KOPT-K1 (cell line): ENCODE results near the gene CEMP1.

Source experiments
- H3K27ac ChIP-seq: fragments of 200-600 bp; sonication (generic); 2 replicates; pipeline ENCODE4 v1.5.1; 2016; ENCODE audit warnings: antibody characterized with exemption, mild to moderate bottlenecking, low read depth, low read length; ENCODE audit not compliant: poor library complexity, severe bottlenecking
- H3K36me3 ChIP-seq: fragments of 200-600 bp; sonication (generic); 2 replicates; pipeline ENCODE4 v1.5.1; 2017; ENCODE audit warnings: antibody characterized with exemption, mild to moderate bottlenecking, low read length, moderate library complexity; ENCODE audit not compliant: insufficient read depth
- H3K9me3 ChIP-seq: fragments of 200-600 bp; sonication (generic); 2 replicates; pipeline ENCODE4 v1.5.1; 2017; ENCODE audit warnings: antibody characterized with exemption, low read length, mild to moderate bottlenecking; ENCODE audit not compliant: insufficient read depth, poor library complexity, severe bottlenecking

CEMP1 gene

GRCh38 chr16:2516391-2517240, 14.6 kb downstream of the CEMP1 start:
- peaks cover 16% of the 10 kb centered on the region for H3K36me3 ChIP-seq
- H3K9me3 ChIP-seq, result no peaks in the 10 kb centered on the region
- H3K27ac ChIP-seq, result no peak overlapping the region

- peak overlapping the region; percentile 98 for H3K27ac ChIP-seq
These were observed 15.9 kb downstream of the CEMP1 start for GRCh38 chr16:2515180-2515851.

DNA sequence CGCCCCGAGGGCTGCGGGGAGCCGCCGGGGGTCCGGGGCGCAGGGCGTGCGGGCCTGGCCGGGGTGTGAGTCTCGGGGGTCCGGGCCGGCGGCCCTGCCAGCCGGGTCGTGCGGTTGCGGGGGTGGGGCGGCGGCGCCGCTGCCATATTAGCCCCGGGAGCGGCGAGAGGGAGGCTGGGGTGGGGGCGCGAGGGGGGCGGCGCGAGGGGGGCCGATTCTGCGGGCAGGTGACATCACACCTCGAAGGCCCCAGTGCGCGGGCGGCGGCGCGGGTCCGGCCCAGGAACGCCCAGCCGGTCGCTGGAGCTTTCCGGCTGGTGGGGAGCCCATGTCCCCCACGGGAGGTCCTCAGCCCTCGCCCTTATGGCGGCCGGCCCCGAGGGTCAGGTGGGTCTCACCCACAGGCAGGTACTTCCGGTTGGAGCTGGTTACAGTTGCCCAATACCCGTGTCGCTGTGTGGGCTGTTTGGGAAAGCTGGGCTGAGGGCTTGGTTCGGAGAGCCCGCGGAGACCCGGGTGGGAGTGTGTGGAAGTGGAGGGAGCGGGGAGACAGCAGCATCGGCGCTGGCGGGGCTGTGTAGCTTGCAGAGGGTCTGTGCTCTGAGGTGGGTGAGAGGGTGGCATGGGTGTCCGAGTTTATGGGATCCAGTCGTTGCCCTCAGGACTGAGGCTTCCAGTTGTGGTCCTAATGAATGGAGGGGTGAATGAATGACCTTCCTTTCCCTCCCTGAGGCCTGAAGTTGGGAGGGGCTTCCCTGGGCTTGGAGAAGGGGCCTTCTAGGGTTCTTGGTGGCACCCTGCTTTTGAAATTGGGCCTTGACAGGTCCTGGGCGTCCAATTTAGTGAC, 16.7 kb downstream of the CEMP1 start:
- Histone ChIP-seq H3K9me3 (no peaks in the 10 kb centered on the region), H3K27ac (peak overlapping the region; percentile 98), H3K36me3 (peaks cover 16% of the 10 kb centered on the region)

More at GRCh38 chr16:2515180-2515851, 15.9 kb downstream of the CEMP1 start:
- Histone ChIP-seq H3K36me3 (peaks cover 16% of the 10 kb centered on the region), H3K9me3 (no peaks in the 10 kb centered on the region)

DNA sequence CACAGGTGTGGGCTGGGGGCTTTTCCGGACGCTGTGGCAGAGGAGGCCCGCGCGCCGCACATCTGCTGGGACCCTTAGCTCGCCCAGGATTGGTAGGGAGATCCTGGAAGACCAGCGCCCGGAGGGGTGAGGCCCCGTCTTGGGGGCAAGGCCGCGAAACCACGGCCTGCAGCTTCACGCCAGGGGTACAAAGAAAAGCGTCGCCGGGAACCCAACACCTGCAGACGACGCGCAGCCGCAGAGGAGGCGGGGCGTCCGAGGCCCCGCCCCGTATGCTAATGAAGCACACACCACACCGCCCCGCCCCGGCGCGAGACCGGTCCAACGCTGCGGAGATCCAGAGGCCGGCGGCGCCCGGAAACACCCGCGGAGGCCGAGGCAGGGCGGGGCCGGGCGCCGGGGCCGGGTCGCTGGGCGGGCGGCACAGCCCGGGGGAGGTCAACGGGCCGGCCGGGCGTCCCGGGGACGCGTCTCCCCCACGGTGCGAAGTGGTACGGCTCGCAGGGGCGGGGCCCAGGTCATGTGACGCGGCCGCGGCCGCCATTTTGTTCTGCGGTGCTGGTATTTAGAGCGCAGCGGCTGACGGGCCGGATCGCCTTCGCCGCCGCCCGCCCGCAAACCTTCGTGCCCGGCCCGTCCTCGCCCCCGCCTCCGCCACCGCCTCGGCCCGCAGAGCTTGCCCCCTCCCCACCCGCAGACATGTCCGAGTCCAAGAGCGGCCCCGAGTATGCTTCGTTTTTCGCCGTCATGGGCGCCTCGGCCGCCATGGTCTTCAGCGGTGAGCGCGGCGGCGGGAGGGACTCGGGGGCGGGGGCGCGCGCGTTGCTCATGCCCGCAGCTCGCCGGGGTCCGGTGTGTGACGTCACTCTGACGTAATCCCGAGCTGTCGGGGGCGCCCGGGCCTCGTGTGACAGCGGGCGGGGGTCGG, 17.5 kb downstream of the CEMP1 start, which contains the start of gene ATP6V0C:
ATP6V0C (plus strand) TSS at position 548 of the 928 bp plus-strand sequence; CDS start at position 700, 152 bp downstream.
- H3K36me3 ChIP-seq, result peaks cover 16% of the 10 kb centered on the region
- no peaks in the 10 kb centered on the region for H3K9me3 ChIP-seq
- H3K27ac ChIP-seq, result peak within 1 kb of the TSS; percentile 98

DNA sequence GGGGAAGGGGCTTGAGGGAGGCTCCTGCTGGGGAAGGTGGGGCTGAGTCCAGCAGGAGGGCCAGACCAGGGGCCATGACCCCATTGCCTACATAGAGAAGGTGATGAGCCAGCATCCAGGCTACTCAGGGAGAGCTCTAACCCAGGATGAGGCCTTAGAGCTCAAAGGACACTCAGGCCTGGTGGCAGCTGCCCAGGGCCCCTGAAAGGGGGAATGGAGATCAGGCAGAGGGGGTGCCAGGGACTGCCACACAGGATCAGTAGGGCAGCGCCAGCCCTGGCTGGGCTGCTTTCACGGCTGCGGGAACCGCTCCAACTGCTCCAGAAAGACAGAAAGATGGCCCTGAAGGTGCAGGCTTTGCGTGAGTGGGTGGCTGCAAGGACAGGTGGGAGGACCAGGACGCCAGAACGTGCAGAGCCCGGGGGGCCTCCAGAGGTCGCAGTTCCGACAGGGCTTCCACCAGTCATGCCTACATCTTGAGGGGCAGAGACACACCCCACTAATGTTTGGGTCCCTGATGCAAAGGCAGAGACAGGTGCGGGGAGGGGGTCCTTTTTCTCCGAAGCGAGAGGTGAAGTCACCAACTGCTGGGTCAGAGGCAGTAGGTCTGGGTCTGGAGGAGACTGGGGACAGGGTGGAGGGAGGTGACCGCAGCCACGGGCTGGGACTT, 18.3 kb downstream of the CEMP1 start:
- H3K9me3 ChIP-seq, result no peaks in the 10 kb centered on the region
- peak overlapping the region; percentile 98 for H3K27ac ChIP-seq
- H3K36me3 ChIP-seq, result peaks cover 16% of the 10 kb centered on the region

DNA sequence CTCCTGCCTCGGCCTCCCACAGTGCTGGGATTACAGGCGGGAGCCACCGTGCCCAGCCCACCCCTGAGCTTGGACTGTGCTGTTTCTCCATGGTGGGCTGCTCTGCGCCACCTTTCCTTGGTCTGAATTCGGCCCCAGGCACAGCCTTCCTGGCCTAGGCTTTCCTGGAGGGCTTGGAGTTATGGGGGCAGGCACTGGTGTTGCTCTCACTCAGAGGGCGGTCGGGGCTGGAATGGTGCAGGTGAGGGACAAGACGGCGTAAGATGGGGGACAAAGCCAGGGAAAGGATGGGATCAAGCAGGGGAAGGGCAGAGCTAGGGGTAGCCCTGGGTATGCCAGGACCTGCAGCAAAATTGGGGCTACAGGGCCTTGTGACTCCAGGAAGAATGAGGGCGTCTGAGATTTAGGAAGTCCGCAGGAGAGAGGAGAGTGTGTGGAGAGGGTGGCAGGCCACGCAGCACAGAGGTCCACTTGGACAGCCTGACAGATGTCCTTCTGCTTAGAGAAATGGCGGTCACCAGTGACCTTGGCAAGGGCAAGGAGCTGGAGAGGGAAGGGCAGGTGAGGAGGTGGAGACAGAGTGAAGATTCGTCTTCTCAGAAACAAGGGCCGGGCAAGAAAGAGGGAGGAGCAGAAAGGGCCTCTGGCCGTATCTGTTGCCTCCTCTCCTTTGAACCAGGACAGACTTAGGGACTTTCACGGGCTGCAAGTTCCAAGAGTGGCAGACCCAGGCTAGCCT, 19.0 kb downstream of the CEMP1 start:
- Histone ChIP-seq H3K9me3 (no peaks in the 10 kb centered on the region), H3K27ac (peak overlapping the region; percentile 98), H3K36me3 (peaks cover 16% of the 10 kb centered on the region)

DNA sequence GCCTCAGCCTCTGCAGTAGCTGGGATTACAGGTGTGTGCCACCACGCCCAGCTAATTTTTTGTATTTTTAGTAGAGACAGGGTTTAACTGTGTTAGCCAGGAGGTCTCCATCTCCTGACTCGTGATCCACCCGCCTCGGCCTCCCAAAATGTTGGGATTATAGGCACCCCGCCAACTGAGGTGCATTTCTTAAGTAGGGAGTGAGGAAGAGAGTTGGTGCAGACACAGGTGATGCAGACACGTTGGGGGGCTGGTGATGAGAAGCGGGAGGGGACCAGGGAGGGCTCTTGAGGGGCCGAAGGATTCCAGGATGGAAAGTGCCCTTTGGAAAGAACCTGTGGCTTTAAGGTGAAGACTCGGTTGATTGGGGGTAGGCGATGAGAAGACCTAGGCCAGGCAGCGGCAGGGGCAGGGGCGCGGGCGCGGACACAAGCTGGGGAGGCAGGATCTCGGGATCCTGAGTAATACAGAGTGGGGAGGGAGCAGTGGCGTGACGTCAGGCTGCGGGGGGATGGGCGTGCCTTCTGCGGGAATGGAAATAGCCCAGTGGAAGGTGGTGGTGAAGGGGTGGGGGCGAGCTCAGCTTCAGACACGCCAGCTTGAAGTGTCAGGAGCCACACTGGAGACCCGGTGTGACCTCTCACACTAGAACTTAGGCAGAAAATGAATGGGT, 19.9 kb downstream of the CEMP1 start:
- Histone ChIP-seq H3K9me3 (no peaks in the 10 kb centered on the region), H3K27ac (no peak overlapping the region), H3K36me3 (peaks cover 8% of the 10 kb centered on the region)

DNA sequence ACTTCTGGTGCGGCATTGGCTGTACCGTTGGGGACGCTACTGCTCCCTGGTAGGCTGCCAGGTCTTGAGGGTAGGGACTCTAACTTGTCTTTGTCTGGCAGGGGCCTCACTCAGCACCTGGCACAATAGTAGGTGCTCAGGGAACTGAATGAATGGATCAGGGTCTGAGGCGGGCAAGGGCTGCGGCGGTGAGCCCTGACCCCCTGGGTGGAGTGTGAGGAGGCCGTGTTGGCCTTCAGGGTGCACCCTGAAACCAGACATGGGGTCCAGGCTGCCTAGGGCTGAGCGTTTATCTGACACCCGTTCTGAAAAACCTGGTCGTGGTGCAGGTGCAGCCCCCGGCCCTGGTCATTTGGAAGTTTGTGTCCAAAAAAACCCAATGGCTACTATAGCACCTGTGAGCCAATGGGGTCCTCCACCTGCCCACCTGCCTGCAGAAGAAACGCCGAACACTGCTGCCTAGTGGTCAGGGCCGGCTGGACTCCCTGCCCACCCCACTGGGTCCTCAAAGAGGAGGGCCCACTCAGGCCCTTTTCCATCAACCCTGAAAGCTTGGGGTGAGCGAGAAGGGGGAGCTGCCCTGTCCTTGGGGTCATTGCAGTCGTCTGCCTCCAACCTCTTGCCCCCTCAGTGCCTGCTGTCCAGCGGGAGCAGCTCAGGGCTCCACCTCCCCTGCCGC, 22.3 kb downstream of the CEMP1 start:
- Histone ChIP-seq H3K27ac (no peak overlapping the region), H3K9me3 (no peaks in the 10 kb centered on the region), H3K36me3 (no peaks in the 10 kb centered on the region)

DNA sequence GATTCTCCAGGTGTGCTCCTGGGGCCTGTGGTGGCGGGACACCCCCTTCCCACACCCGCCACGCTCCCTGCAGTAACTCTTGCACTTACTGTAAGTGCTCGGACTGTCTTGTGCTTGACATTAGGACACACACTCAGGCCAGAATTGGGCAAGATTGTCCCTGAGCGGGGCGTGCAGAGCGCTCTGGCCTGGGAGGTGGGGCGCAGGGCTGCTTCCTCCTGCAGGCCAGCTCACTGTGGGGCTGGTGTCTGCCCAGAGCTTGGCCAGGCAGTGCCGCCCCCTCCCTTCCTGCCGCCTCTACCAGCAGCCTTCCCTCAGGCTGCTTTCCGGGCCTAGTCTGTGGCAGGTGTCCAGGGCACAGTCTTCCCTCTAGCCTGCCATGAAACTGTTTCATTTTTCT, 23.5 kb downstream of the CEMP1 start:
- H3K36me3 ChIP-seq, result no peaks in the 10 kb centered on the region
- H3K9me3 ChIP-seq, result no peaks in the 10 kb centered on the region
- H3K27ac ChIP-seq, result no peak overlapping the region

GRCh38 chr16:2507052-2507659, 24.1 kb downstream of the CEMP1 start:
- no peak overlapping the region for H3K27ac ChIP-seq

DNA sequence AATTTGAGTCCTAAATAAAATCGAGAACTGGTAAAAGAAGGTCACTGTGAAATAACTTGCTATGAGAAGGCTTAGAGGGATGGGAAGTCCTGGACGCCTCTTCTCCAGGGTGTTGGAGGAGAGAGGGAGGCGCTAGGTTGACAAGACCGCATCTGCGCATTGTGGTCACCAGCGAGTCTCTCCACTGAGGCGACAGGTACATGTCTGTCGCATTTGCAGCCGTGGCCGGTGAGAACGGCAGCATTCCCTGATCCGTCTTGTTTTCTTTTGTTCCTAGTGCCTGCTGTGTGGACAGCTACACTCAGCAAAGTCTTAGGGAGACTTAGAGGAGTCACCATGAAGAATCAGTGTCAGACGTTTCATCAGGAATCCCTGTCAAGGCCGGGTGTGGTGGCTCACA, 25.5 kb downstream of the CEMP1 start:
- H3K27ac ChIP-seq, result no peak overlapping the region
- no peaks in the 10 kb centered on the region for H3K9me3 ChIP-seq
- no peaks in the 10 kb centered on the region; the same call in 1 of the 2 replicates for H3K36me3 ChIP-seq

More at GRCh38 chr16:2507052-2507659, 24.1 kb downstream of the CEMP1 start:
- H3K36me3 ChIP-seq, result no peaks in the 10 kb centered on the region; the same call in 1 of the 2 replicates
- no peaks in the 10 kb centered on the region for H3K9me3 ChIP-seq
